BJ (cell line): ENCODE results near the gene GDI2. TPM values are rescaled to one million over a fixed set of nuclear protein-coding genes. Genes with fewer than 3 reads are reported as not detected.

Experiments used
- CTCF ChIA-PET: fragments of 350-600 bp; formaldehyde crosslinking; extraction: SDS; loops from one replicate; lab custom pipeline; 2021; ENCODE audit warnings: antibody characterized with exemption, inconsistent platforms; lab: Yijun Ruan, JAX
- POLR2A ChIA-PET: fragments of 300-600 bp; sonication (Branson Sonifier 250); formaldehyde crosslinking; extraction: SDS; loops from one replicate; lab custom pipeline; 2021; ENCODE audit warnings: antibody characterized with exemption; lab: Charles Lee
- DNase-seq: peaks from one replicate; pipeline ENCODE4 v3.0.0-alpha.2; 2011; ENCODE audit warnings: low read depth
- H3K27me3 ChIP-seq: 2 replicates; pipeline ENCODE4 v1.6.0; 2011; ENCODE audit warnings: low read length; ENCODE audit not compliant: control insufficient read depth, insufficient read depth
- H3K36me3 ChIP-seq: 2 replicates; pipeline ENCODE4 v1.5.1; 2011; ENCODE audit warnings: low read length; ENCODE audit not compliant: control insufficient read depth, insufficient read depth
- H3K4me3 ChIP-seq: 2 replicates; pipeline ENCODE4 v1.5.1; 2011; ENCODE audit warnings: low read depth, mild to moderate bottlenecking, control low read depth, low read length
- CTCF ChIP-seq: IDR thresholded peaks from 2 replicates; pipeline ENCODE4 v1.5.1; 2011; ENCODE audit warnings: low read depth, mild to moderate bottlenecking, control low read depth, inconsistent platforms, low read length, moderate library complexity; ENCODE audit not compliant: insufficient read depth
- polyA plus RNA-seq: library from polyadenylated mRNA; depleted of rRNA; stranded (reverse); fragments of >200 nt; gene quantifications from 2 replicates; pipeline ENCODE4 v1.2.3, GENCODE V29; 2011

GDI2 gene
- polyA plus RNA-seq, 1 experiment, result 148 TPM

- Histone ChIP-seq H3K36me3 (peaks cover 4% of the 10 kb centered on the region), H3K27me3 (no peaks in the 10 kb centered on the region), H3K4me3 (no peak overlapping the region)
- POLR2A ChIA-PET, result no interaction called here
- TF ChIP-seq CTCF, result no peak
- no peak for DNase-seq
- CTCF ChIA-PET, result interaction anchor here (1.4 kb wide), 1 partner anchor 67 kb away, joined by 5 read pairs; no protein-coding TSS in a partner anchor
Measured at GRCh38 chr10:5805711-5806110, 7.5 kb downstream of the GDI2 start.

DNA sequence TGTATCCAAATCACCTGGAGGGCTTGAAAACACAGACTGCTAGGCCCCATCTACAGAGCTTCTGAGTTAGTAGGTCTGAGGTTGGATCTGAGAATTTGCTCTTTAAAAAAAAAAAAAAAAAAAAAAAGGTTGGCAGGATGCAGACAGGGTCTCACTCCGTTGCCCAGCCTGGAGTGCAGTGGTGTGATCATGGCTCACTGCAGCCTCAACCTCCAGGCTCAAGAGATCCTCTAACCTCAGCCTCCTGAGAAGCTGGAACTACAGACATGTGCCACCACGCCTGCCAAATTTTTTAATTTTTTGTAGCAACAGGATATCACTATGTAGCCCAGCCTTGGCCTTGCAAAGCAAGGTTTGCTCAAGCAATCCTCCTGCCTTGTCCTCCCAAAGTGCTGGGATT, 8.0 kb downstream of the GDI2 start:
- Histone ChIP-seq H3K4me3 (no peak overlapping the region), H3K27me3 (no peaks in the 10 kb centered on the region), H3K36me3 (peaks cover 4% of the 10 kb centered on the region)
- POLR2A ChIA-PET, result no interaction called here
- CTCF ChIA-PET, result no interaction called here
- TF ChIP-seq CTCF, result no peak
- no peak for DNase-seq

GRCh38 chr10:5804386-5804785, 8.8 kb downstream of the GDI2 start:
- Histone ChIP-seq H3K4me3 (no peak overlapping the region), H3K36me3 (peaks cover 4% of the 10 kb centered on the region), H3K27me3 (no peaks in the 10 kb centered on the region)
- TF ChIP-seq CTCF, result no peak
- CTCF ChIA-PET, result interaction anchor here (1.1 kb wide), 1 partner anchor 9 kb away, joined by 3 read pairs; no protein-coding TSS in a partner anchor
- POLR2A ChIA-PET, result no interaction called here
- no peak for DNase-seq

- ChIA-PET CTCF (no interaction called here), POLR2A (no interaction called here)
- no peak for DNase-seq
- Histone ChIP-seq H3K36me3 (peaks cover 8% of the 10 kb centered on the region), H3K27me3 (no peaks in the 10 kb centered on the region), H3K4me3 (no peak overlapping the region)
- TF ChIP-seq CTCF, result no peak
Measured at GRCh38 chr10:5800782-5801181, 12.5 kb downstream of the GDI2 start.

- no peak for TF ChIP-seq CTCF
- DNase-seq, result no peak
- H3K36me3 ChIP-seq, result peaks cover 17% of the 10 kb centered on the region
- no peaks in the 10 kb centered on the region for H3K27me3 ChIP-seq
- no peak overlapping the region for H3K4me3 ChIP-seq
- ChIA-PET POLR2A (no interaction called here), CTCF (interaction anchor here (0.7 to 1.0 kb wide), 4 partner anchors 8 to 75 kb away, joined by 3 to 5 read pairs (median 4); no protein-coding TSS in a partner anchor)
Measured at GRCh38 chr10:5794236-5794635, 19.0 kb downstream of the GDI2 start.
